OCI-LY3 (cell line): ENCODE measurements around the gene SIAH2.

Source experiments
- H2AFZ ChIP-seq: fragments of 200-600, 300-600 bp; shearing (Covaris generic); 2 replicates; pipeline ENCODE4 v1.6.0; 2014; ENCODE audit warnings: antibody characterized with exemption, low read depth, low read length
- H3K27ac ChIP-seq: fragments of 200-600, 300-600 bp; sonication (generic); 2 replicates; pipeline ENCODE4 v1.5.1; 2014; ENCODE audit warnings: mild to moderate bottlenecking, low read length, moderate library complexity, mixed read lengths
- H3K27me3 ChIP-seq: fragments of 200-600, 300-600 bp; sonication (generic); 2 replicates; pipeline ENCODE4 v1.6.1; 2014; ENCODE audit warnings: low read depth, low read length, mixed read lengths
- H3K36me3 ChIP-seq: fragments of 200-600, 300-600 bp; sonication (generic); replicated peaks from 2 replicates; pipeline ENCODE3; 2014; ENCODE audit warnings: low read depth, low read length, mixed read lengths
- H3K4me1 ChIP-seq: fragments of 300-600, 200-600 bp; sonication (generic); 2 replicates; pipeline ENCODE4 v1.6.1; 2014; ENCODE audit warnings: low read length, mixed read lengths
- H3K4me2 ChIP-seq: fragments of 200-600, 300-600 bp; sonication (generic); 2 replicates; pipeline ENCODE4 v1.6.1; 2014; ENCODE audit warnings: low read length, mixed read lengths
- H3K4me3 ChIP-seq: fragments of 300-600, 200-600 bp; sonication (generic); 2 replicates; pipeline ENCODE4 v1.5.1; 2014; ENCODE audit warnings: antibody characterized with exemption, mild to moderate bottlenecking, low read length, moderate library complexity
- H3K79me2 ChIP-seq: fragments of 300-600, 200-600 bp; shearing (Covaris generic); 2 replicates; pipeline ENCODE4 v1.6.1; 2014; ENCODE audit warnings: mild to moderate bottlenecking, low read length, mixed read lengths
- H3K9ac ChIP-seq: fragments of 300-600, 200-600 bp; shearing (Covaris generic); 2 replicates; pipeline ENCODE4 v1.6.0; 2014; ENCODE audit warnings: mild to moderate bottlenecking, low read length, moderate library complexity
- H3K9me3 ChIP-seq: fragments of 200-600, 300-600 bp; shearing (Covaris generic); 2 replicates; pipeline ENCODE4 v1.6.1; 2014; ENCODE audit warnings: low read length, mixed read lengths; ENCODE audit not compliant: insufficient read depth
- H4K20me1 ChIP-seq: fragments of 200-600, 300-600 bp; sonication (generic); 2 replicates; pipeline ENCODE4 v1.6.1; 2016; ENCODE audit warnings: low read length, mixed read lengths; ENCODE audit not compliant: insufficient read depth
- EZH2phosphoT487 ChIP-seq: fragments of 200-600 bp; shearing (Covaris generic); IDR thresholded peaks from 2 replicates; pipeline ENCODE4 v1.6.1; 2018; ENCODE audit warnings: antibody characterized with exemption, mixed run types, low read depth
- TF ChIP-seq, protein P1 (sequence below): fragments of 200-600, 300-600 bp; sonication (generic); IDR thresholded peaks from 2 replicates; pipeline ENCODE4 v1.5.1; 2014; ENCODE audit warnings: antibody characterized with exemption, low read length, low read depth

SIAH2 gene

DNA sequence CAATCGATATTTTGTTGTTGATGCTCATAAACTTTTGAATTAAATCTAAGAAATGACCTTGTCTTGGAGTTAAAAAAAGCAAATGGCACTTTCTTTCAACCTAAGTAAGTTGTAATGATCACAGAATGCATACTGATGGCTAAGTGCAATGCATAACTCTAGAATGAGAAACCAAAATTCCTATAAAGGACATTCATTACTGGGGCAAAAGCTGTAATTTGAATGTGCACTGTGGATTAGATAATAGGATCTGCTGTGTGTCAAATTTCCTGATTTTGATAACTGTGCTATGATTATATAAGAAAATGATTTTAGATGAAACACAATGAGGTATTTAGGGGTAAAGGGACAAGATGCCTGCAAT lies 14.3 kb downstream of the SIAH2 start:
- H4K20me1 ChIP-seq, result peaks cover 93% of the 10 kb centered on the region
- H3K9ac ChIP-seq, result no peak overlapping the region
- H3K4me3 ChIP-seq, result no peak overlapping the region
- no peak overlapping the region for H3K4me2 ChIP-seq
- no peaks in the 10 kb centered on the region for H3K9me3 ChIP-seq
- H3K36me3 ChIP-seq, result peaks cover 20% of the 10 kb centered on the region
- no peak overlapping the region for H2AFZ ChIP-seq
- peaks cover 98% of the 10 kb centered on the region for H3K79me2 ChIP-seq
- H3K4me1 ChIP-seq, result peaks cover 16% of the 10 kb centered on the region
- no peak overlapping the region for H3K27ac ChIP-seq
- no peaks in the 10 kb centered on the region for H3K27me3 ChIP-seq
- TF ChIP-seq, protein P1, sequence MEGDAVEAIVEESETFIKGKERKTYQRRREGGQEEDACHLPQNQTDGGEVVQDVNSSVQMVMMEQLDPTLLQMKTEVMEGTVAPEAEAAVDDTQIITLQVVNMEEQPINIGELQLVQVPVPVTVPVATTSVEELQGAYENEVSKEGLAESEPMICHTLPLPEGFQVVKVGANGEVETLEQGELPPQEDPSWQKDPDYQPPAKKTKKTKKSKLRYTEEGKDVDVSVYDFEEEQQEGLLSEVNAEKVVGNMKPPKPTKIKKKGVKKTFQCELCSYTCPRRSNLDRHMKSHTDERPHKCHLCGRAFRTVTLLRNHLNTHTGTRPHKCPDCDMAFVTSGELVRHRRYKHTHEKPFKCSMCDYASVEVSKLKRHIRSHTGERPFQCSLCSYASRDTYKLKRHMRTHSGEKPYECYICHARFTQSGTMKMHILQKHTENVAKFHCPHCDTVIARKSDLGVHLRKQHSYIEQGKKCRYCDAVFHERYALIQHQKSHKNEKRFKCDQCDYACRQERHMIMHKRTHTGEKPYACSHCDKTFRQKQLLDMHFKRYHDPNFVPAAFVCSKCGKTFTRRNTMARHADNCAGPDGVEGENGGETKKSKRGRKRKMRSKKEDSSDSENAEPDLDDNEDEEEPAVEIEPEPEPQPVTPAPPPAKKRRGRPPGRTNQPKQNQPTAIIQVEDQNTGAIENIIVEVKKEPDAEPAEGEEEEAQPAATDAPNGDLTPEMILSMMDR, result no peak
- no peak for TF ChIP-seq EZH2phosphoT487

- Histone ChIP-seq H3K79me2 (peaks cover 98% of the 10 kb centered on the region), H3K9ac (no peak overlapping the region), H4K20me1 (peaks cover 93% of the 10 kb centered on the region), H3K36me3 (peaks cover 19% of the 10 kb centered on the region), H3K4me3 (no peak overlapping the region), H3K4me2 (no peak overlapping the region), H3K9me3 (no peaks in the 10 kb centered on the region), H3K27ac (no peak overlapping the region), H3K27me3 (no peaks in the 10 kb centered on the region), H2AFZ (no peak overlapping the region), H3K4me1 (peaks cover 22% of the 10 kb centered on the region)
- TF ChIP-seq EZH2phosphoT487, result no peak
- TF ChIP-seq, protein P1, result no peak
These were observed 14.9 kb downstream of the SIAH2 start for GRCh38 chr3:150747886-150748683.

DNA sequence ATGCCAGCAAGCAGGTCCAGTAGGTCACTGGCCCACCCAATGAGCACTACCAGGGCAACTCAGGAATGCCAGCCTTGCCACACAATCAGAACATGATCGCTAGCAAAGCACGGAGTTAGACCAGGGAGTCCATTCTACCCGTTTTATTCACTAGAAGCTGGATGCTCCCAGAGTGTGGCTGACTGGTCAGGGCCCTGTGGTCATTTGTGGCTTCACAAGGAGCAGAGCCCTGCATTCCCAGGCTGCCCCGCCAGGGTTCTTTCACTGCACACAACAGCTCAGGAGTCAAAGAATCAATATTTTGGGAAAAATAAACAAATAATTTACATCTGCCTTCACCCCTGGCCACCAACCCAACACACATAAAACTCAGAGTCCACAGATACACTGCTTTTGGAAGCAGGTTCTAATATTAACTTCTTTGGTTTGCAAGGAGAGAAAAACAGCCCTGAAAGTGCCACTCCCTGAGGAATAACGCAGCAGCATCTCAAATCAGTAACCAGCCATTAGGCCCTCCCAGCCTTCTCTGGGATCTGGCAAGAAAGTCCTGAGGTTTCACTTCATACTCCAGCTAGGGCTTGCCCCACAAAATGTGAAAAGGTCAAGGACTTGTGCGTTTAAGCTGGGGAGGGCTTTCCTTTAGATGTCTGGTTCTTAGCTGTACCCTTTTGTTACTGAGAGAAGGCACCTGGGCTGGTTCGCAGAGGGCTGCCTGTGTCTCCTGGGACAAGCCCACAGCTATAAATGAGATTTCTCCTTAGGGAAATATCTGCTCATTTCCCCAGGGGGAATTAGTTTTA lies 16.0 kb downstream of the SIAH2 start:
- H2AFZ ChIP-seq, result no peak overlapping the region
- no peak overlapping the region for H3K27ac ChIP-seq
- no peak for TF ChIP-seq EZH2phosphoT487
- TF ChIP-seq, protein P1, result no peak
- no peaks in the 10 kb centered on the region for H3K27me3 ChIP-seq
- H3K36me3 ChIP-seq, result peaks cover 19% of the 10 kb centered on the region
- H3K9me3 ChIP-seq, result no peaks in the 10 kb centered on the region
- H3K9ac ChIP-seq, result no peak overlapping the region
- H3K79me2 ChIP-seq, result peaks cover 98% of the 10 kb centered on the region
- peaks cover 33% of the 10 kb centered on the region for H3K4me1 ChIP-seq
- peaks cover 93% of the 10 kb centered on the region for H4K20me1 ChIP-seq
- H3K4me3 ChIP-seq, result no peak overlapping the region
- no peak overlapping the region for H3K4me2 ChIP-seq

DNA sequence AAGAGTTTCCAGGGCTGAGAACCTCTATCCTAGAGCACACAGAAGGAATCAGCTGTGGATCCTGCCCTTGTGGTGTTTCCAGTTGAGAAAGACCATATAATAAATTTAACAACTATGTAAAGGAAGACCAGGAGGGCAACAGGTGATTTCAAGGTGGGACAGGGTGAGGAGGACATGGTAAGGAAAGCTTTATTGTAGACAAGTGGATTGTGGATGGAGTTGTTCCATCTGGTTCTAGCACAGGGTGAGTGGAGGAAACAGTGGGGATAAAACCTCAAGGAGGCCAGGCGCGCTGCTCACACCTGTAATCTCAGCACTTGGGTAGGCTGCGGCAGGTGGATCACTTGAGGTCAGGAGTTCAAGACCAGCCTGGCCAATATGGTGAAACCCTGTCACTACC lies 17.1 kb downstream of the SIAH2 start:
- H3K9me3 ChIP-seq, result no peaks in the 10 kb centered on the region
- no peak overlapping the region for H3K4me2 ChIP-seq
- peaks cover 98% of the 10 kb centered on the region for H3K79me2 ChIP-seq
- no peak overlapping the region for H3K4me3 ChIP-seq
- peaks cover 45% of the 10 kb centered on the region for H3K4me1 ChIP-seq
- H3K27ac ChIP-seq, result no peak overlapping the region
- no peak overlapping the region for H2AFZ ChIP-seq
- TF ChIP-seq EZH2phosphoT487, result no peak
- TF ChIP-seq, protein P1, result no peak
- no peaks in the 10 kb centered on the region for H3K27me3 ChIP-seq
- H3K9ac ChIP-seq, result no peak overlapping the region
- H4K20me1 ChIP-seq, result peaks cover 92% of the 10 kb centered on the region
- H3K36me3 ChIP-seq, result peaks cover 26% of the 10 kb centered on the region
